H1 (cell line): ENCODE measurements around the gene IL18BP. TPM values are rescaled to one million over a fixed set of nuclear protein-coding genes. Genes with fewer than 3 reads are reported as not detected.

Experiments
- ATF2 ChIP-seq: IDR thresholded peaks from 2 replicates; pipeline ENCODE4 v1.6.1; 2012; ENCODE audit warnings: low read length, inconsistent platforms
- CHD2 ChIP-seq: IDR thresholded peaks from 2 replicates; pipeline ENCODE4 v1.6.1; 2012; ENCODE audit warnings: low read length, improper control_type of control experiment
- FOSL1 ChIP-seq: IDR thresholded peaks from 2 replicates; pipeline ENCODE4 v1.6.1; 2011; ENCODE audit warnings: mild to moderate bottlenecking, low read depth, low read length, moderate library complexity; ENCODE audit not compliant: insufficient read depth
- RBBP5 ChIP-seq: IDR thresholded peaks from 2 replicates; pipeline ENCODE4 v1.7.1; 2012; ENCODE audit warnings: low read depth, mild to moderate bottlenecking, inconsistent platforms, low read length, moderate library complexity, borderline replicate concordance
- SIRT6 ChIP-seq: IDR thresholded peaks from one replicate; pipeline ENCODE4 v1.7.1; 2012; ENCODE audit warnings: low read length, inconsistent platforms
- SP1 ChIP-seq: IDR thresholded peaks from 2 replicates; pipeline ENCODE4 v1.6.1; 2011; ENCODE audit warnings: low read depth, low read length
- SP4 ChIP-seq: IDR thresholded peaks from 2 replicates; pipeline ENCODE4 v1.6.1; 2012; ENCODE audit warnings: low read length, inconsistent platforms
- TCF12 ChIP-seq: IDR thresholded peaks from 2 replicates; pipeline ENCODE4 v1.6.1; 2011; ENCODE audit warnings: low read depth, mild to moderate bottlenecking, low read length
- polyA plus RNA-seq, 7 experiments: library from polyadenylated mRNA; depleted of rRNA in 3 of 7; stranded (reverse) in 5 of 7; unstranded in 2 of 7; fragments of >200 nt in 5 of 7; fragments of 200-250 nt in 2 of 7; gene quantifications; 1 replicate in 5 of 7; 2 replicates in 1 of 7; 4 replicates in 1 of 7; pipeline versions ENCODE4 v1.2.1 to v1.2.3, GENCODE V29; 2011 to 2013; ENCODE audit warnings: missing spikeins in 2 of 7, mixed read lengths in 2 of 7
- total RNA-seq: library from RNA; stranded (reverse); fragmentation: NEBNext Ultra II Directional; extraction: Animal tissue kit (Norgen Biotek cat#: 25700); gene quantifications from 2 replicates; pipeline ENCODE4 v1.2.1, GENCODE V29; 2021

IL18BP gene
- total and polyA plus RNA-seq, 2 of the 8 experiments (the other 6 are each of a cell fraction or from before 2014, with no cell fraction given) = 9.8 to 17.0 TPM

GRCh38 chr11:72013765-72014711, 15.3 kb downstream of the IL18BP start (continued):
- TF ChIP-seq SP4 (no peak), ATF2 (no peak), SP1 (no peak), SIRT6 (no peak), RBBP5 (no peak), CHD2 (no peak), FOSL1 (no peak), TCF12 (no peak)
